ENCODE data around the gene KNSTRN. TPM values are rescaled to one million over a fixed set of nuclear protein-coding genes. Genes with fewer than 3 reads are reported as not detected.

KNSTRN gene
- total RNA-seq, 1 donor from 2014 or later, result 6.4 TPM

- intact Hi-C loops (cut with DNase I), result no loop called here
- ATAC-seq (no peak), DNase-seq (ENCODE audit: low spot score) (no peak)
Observed at GRCh38 chr15:40345225-40345866, 37.2 kb upstream of the KNSTRN start.

GRCh38 chr15:40345867-40346578, 36.5 kb upstream of the KNSTRN start:
- DNase-seq (ENCODE audit: low spot score) (no peak), ATAC-seq (peak; percentile 49)
- intact Hi-C loops (cut with DNase I), result no loop called here

GRCh38 chr15:40346579-40347558, 35.7 kb upstream of the KNSTRN start:
- intact Hi-C loops (cut with DNase I), result no loop called here
- DNase-seq (ENCODE audit: low spot score) (no peak), ATAC-seq (no peak)

- intact Hi-C loops (cut with DNase I), result no loop called here
- DNase-seq (ENCODE audit: low spot score), result no peak
- ATAC-seq, result no peak
Observed at GRCh38 chr15:40347559-40348473, 34.7 kb upstream of the KNSTRN start.

GRCh38 chr15:40348474-40348870, 34.0 kb upstream of the KNSTRN start:
- ATAC-seq, result no peak
- no peak for DNase-seq (ENCODE audit: low spot score)
- intact Hi-C loops (cut with DNase I), result no loop called here

GRCh38 chr15:40349163-40349562, 33.4 kb upstream of the KNSTRN start:
- ATAC-seq, result no peak
- DNase-seq (ENCODE audit: low spot score), result no peak
- intact Hi-C loops (cut with DNase I), result no loop called here

GRCh38 chr15:40352281-40352901, 30.1 kb upstream of the KNSTRN start:
- no peak for DNase-seq (ENCODE audit: low spot score)
- intact Hi-C loops (cut with DNase I), result no loop called here
- ATAC-seq, result no peak

- peak; percentile 55 for ATAC-seq
- no peak for DNase-seq (ENCODE audit: low spot score)
- intact Hi-C loops (cut with DNase I), result no loop called here
Observed at GRCh38 chr15:40353697-40354096, 28.8 kb upstream of the KNSTRN start.

- intact Hi-C loops (cut with DNase I), result no loop called here
- peak; percentile 70 for ATAC-seq
- no peak for DNase-seq (ENCODE audit: low spot score)
Observed at GRCh38 chr15:40354408-40355171, 27.9 kb upstream of the KNSTRN start.

- intact Hi-C loops (cut with DNase I), result no loop called here
- DNase-seq (ENCODE audit: low spot score), result no peak
- ATAC-seq, result no peak
Observed at GRCh38 chr15:40355976-40356585, 26.4 kb upstream of the KNSTRN start.

GRCh38 chr15:40357246-40357645, 25.3 kb upstream of the KNSTRN start:
- ATAC-seq, result no peak
- intact Hi-C loops (cut with DNase I), result no loop called here

GRCh38 chr15:40357723-40358470, 24.6 kb upstream of the KNSTRN start, which contains the start of gene DISP2:
Gene DISP2, plus strand, starts transcription at chr15:40358219. Its CDS starts 103 bp downstream, at chr15:40358322.
- peak; percentile 91 for DNase-seq (ENCODE audit: low spot score)
- intact Hi-C loops (cut with DNase I), result no loop called here
- peak; percentile 86 for ATAC-seq

More at GRCh38 chr15:40357246-40357645, 25.3 kb upstream of the KNSTRN start:
- no peak for DNase-seq (ENCODE audit: low spot score)

- DNase-seq (ENCODE audit: low spot score) (no peak), ATAC-seq (no peak)
- intact Hi-C loops (cut with DNase I), result no loop called here
Observed at GRCh38 chr15:40358471-40359353, 23.8 kb upstream of the KNSTRN start.

- intact Hi-C loops (cut with DNase I), result no loop called here
- no peak for DNase-seq (ENCODE audit: low spot score)
Observed at GRCh38 chr15:40360015-40360414, 22.5 kb upstream of the KNSTRN start.

GRCh38 chr15:40361640-40362039, 20.9 kb upstream of the KNSTRN start:
- intact Hi-C loops (cut with DNase I), result no loop called here
- no peak for DNase-seq (ENCODE audit: low spot score)
- ATAC-seq, result no peak

More at GRCh38 chr15:40360015-40360414, 22.5 kb upstream of the KNSTRN start:
- no peak for ATAC-seq

Measured in sciatic nerve (tissue), 2 donors.